ENCODE measurements around the gene RIPOR2.
A peak's percentile ranks its signal among the peaks of the same experiment; 100 is the strongest.

RIPOR2 gene

DNA sequence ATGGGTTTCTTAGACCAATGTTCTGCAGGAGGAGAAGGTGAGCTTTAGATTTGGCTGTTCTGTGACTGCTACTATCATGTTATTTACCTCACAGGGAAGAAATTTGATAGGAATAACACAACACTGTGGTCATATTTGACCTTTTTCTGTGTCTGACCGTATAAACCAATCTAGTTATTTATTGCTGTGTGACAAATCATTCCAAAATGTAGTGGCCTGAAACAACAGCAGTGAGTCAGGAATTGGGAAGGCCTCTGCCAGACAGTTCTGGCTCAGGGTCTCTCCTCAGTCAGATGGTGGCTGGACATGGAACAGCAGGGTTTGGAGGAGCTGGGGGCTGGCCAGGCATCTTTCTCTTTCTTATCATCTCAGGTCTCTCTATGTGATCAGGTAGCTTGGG, 33.0 kb downstream of the RIPOR2 start:
- DNase-seq (ENCODE audit: low spot score), result peak; percentile 94

GRCh38 chr6:24901698-24902328, 33.9 kb downstream of the RIPOR2 start:
- DNase-seq (ENCODE audit: low spot score), result no peak

DNA sequence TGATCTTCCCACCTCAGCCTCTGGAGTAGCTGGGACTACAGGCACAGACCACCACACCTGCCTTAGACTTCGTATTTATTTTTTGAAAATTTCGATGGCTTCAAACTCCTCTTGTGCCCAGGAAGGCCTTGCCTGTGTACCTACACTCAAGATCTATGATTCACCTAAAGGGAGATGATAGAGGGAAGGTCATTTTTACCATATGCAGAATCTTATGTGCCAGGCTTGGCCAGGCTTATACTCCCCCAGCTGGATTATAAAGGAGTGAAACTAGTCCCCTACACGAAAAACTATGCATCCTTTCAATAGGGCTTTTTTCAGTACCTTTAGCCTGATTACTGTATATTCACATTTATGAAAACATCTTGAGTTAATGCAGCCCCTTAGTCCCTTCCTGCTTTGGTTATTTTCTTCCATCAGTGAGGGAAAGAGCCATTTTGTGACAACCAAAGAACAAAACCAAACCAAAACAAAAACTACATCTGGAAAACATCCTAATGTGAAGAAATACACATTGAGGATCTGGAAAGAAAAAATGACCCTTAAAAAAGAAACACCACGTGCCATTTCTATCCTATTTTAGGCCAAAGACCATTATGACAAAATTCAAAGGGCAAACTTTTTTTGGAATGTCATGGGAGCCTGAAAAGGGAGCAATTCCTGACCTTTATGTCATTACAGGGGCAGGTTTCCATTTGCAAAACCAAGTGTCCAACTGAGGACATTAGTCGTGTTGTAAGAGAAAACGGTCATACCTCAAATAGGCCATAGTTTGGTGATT, 34.7 kb downstream of the RIPOR2 start:
- DNase-seq (ENCODE audit: low spot score), result no peak

GRCh38 chr6:24899997-24900325, 35.8 kb downstream of the RIPOR2 start:
- no peak for DNase-seq (ENCODE audit: low spot score)

DNA sequence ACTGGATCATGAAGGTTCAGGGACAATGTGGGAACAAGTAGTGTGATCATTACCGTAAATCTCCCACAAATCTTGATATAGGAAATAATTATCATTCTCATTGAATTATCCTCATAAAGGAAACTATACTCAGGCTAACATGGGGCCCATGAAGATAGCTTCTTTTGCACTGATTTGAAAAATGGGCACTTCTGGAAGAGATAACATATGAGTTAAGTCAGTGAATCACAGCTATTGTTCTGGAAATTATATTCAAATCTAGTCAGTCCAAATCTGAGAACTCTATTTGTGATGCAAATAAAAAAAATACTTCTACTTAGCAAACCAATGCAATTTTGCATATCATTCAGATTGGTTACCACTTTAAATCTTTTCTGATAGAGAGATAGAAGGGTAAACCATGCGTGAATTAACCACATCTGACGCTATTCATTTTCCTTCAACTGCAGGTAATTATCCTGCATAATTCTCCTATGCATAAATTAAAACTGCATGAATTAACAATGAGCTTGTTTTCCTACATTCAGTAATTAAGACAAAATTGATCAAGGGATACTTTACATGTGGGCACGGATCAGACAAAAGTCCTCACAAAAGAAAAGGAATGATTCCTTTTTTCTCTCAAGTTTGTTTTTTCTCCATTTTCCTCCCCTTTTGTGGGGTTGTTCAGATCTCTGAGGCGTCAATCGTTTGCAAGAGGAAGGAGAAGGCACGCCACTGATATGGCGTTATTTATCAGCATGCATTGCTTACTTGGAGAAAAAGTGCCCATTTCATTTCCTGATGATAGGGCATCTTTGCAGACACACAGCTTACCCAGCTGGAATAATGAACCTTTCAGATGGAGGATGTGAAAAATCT, 36.4 kb downstream of the RIPOR2 start:
- no peak for DNase-seq (ENCODE audit: low spot score)

GRCh38 chr6:24898676-24899075, 37.1 kb downstream of the RIPOR2 start:
- no peak for DNase-seq (ENCODE audit: low spot score)

GRCh38 chr6:24897186-24897585, 38.6 kb downstream of the RIPOR2 start:
- no peak for DNase-seq (ENCODE audit: low spot score)

DNA sequence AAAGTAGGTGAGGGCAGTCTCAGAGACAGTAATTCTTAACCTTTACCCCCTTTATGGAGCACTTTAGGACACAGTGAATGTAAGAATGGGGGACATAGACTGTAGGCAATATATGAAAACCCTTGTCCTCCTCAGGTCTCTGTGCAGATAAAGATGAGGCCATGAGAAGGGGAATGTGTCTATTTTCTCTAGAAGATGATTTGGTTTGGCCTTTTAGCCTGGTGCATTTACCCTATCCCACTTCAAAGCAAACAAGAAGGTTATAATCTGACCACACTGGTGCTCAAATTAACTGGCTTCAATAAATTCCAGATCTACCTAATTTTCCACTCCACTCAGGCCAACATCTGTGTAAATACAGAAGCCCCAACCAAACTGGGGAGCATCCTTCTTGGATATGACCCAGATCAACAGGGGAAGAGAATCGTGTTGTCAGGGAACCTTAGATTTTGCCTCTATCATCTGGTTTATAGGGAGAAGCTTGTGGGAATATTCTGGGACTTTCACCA, 42.4 kb downstream of the RIPOR2 start:
- DNase-seq (ENCODE audit: low spot score), result no peak

DNA sequence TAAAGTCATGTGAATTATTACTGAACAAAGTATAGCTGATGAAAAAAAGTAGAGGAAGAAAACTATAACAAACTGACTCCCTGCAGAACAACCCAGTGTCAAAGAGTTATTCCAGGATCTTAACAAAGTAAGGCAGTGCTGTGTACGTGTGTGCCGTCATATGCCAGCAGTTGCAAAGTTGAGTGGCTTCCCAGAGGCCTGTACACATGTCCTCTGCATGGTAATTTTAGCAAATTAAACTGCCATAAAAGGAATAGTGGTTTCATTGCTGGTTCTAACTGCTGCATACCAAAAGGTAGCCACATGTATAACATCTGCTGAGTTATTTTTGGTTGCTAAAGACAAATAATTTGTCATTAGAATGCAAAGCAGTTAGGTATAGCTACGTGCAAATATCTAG, 44.8 kb downstream of the RIPOR2 start:
- no peak for DNase-seq (ENCODE audit: low spot score)

DNA sequence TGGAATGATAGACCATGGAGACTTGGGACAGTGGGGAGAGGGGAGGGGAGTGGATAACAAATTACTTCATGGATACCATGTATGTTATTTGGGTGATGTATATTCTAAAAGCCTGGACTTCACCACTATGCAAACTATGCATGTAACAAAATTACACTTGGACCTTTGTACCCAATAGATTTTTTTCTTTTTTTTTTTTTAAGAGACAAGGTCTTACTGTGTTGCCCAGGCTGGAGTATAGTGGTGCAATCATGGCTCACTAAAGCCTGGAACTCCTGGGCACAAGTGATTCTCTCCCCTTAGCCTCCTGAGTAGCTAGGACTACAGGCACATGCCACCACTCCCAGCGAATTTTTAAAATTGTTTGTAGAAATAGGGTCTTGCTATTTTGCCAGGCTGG, 45.3 kb downstream of the RIPOR2 start:
- no peak for DNase-seq (ENCODE audit: low spot score)

GRCh38 chr6:24888715-24889370, 46.9 kb downstream of the RIPOR2 start:
- no peak for DNase-seq (ENCODE audit: low spot score)

GRCh38 chr6:24887545-24888140, 48.1 kb downstream of the RIPOR2 start:
- DNase-seq (ENCODE audit: low spot score), result no peak

GRCh38 chr6:24883618-24884017, 52.1 kb downstream of the RIPOR2 start:
- peak; percentile 22 for DNase-seq (ENCODE audit: low spot score)

- DNase-seq (ENCODE audit: low spot score), result no peak
Measured at GRCh38 chr6:24882835-24883555, 52.8 kb downstream of the RIPOR2 start.

DNA sequence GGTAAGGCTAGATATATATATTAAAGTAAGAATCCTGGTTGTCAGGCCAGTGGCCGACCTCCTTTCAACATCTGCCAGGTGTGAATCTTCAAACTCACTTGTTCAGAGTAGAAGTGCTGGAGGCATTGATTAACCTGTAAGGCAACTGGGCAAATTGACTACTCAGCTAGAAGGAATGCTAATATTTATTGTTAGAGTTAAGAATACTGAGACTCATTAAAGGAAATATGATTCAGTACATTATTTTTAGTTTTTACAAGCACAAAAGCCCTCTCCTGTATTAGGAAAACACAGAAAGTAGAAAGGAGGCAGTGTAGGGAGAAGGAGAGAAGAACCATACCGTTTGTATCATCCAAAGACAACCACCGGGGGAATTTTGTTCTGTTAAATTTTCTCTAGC, 53.5 kb downstream of the RIPOR2 start:
- DNase-seq (ENCODE audit: low spot score), result peak; percentile 29

DNA sequence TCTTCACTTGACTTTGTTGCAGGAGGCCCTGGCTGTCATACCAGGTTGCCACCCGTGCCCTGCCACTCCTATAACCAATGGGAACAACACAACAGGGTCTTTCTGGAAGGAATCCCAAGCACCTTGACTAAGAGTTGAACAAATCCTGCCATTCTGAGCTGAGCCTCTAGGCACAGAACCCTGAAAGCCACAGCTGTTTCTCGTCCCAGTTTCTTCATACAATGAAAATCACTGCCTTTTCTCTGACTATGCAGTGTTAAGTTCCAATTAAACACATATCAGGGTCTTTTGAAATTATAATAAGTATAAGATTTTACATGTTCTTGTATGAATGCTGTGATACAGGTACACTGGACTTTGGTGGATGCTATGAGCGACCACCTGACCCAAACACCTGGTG, 54.4 kb downstream of the RIPOR2 start:
- no peak for DNase-seq (ENCODE audit: low spot score)

- no peak for DNase-seq (ENCODE audit: low spot score)
Measured at GRCh38 chr6:24880451-24880850, 55.3 kb downstream of the RIPOR2 start.

DNA sequence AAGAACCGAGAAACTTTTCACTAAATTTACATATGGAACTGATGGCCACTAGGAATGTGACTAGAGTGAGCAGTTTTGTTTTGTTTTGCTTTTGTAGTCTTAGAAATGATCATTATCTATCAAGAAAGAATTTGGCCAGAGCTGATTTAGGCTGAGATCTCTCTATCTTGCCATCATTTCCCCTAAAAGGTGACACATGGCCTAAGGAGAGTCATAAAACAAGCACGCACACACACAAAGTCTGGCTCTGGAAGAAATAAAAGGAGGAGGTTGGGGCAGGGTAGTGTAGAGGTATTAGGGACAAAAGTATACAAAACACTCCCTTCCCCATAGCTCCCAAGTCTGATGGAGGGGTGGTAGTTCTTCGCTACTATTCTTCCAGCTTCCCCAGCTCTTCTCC, 56.4 kb downstream of the RIPOR2 start:
- DNase-seq (ENCODE audit: low spot score), result peak; percentile 10

DNA sequence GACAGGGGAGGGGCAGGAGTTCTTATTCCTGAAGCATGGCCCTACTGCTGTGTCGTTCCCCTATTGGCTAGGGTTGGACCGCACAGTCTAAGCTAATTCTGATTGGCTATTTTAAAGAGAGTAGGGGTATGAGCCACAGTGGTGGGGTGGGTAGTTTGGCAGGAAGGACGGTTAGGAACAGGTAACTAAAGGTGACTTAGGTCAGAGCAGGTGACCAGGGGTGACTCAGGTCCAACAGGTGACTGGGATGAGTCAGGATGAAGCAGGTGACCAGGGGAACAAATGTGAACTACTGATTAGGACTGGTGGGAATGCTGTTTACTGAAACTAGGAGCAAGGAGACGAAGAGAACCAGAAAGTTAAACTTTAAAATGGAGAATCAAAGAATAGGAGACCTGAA, 58.0 kb downstream of the RIPOR2 start:
- DNase-seq (ENCODE audit: low spot score), result peak; percentile 30

GRCh38 chr6:24876499-24877465, 59.0 kb downstream of the RIPOR2 start:
- DNase-seq (ENCODE audit: low spot score), result peak; percentile 61

All from kidney tubule cell (primary cell).